ENCODE measurements around the gene COL4A6. TPM values are rescaled to one million over a fixed set of nuclear protein-coding genes. Genes with fewer than 3 reads are reported as not detected.

COL4A6 gene
- total and polyA plus RNA-seq, 2 of the 8 experiments (the other 6 are each of a cell fraction or from before 2014, with no cell fraction given), result 5.9 to 11.8 TPM

DNA sequence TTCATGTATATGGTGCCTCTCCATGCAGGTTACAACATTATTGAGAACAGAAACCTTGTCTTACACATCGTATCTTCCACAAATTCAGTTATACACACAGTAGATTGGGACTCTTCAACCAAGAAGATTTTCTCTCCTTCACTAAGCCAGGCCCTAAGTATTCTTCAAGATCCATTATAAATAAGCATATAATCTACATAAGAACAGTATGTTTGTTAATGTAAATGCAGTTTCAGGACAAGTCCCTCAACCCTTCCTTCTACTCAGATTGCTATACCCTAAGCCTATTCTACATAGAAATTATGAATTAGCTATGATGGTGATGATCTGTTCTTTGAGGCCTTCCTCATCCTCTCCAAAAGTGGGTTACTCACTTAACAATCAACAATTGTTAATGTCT, 41.2 kb downstream of the COL4A6 start (continued):
- TF ChIP-seq, protein P1, sequence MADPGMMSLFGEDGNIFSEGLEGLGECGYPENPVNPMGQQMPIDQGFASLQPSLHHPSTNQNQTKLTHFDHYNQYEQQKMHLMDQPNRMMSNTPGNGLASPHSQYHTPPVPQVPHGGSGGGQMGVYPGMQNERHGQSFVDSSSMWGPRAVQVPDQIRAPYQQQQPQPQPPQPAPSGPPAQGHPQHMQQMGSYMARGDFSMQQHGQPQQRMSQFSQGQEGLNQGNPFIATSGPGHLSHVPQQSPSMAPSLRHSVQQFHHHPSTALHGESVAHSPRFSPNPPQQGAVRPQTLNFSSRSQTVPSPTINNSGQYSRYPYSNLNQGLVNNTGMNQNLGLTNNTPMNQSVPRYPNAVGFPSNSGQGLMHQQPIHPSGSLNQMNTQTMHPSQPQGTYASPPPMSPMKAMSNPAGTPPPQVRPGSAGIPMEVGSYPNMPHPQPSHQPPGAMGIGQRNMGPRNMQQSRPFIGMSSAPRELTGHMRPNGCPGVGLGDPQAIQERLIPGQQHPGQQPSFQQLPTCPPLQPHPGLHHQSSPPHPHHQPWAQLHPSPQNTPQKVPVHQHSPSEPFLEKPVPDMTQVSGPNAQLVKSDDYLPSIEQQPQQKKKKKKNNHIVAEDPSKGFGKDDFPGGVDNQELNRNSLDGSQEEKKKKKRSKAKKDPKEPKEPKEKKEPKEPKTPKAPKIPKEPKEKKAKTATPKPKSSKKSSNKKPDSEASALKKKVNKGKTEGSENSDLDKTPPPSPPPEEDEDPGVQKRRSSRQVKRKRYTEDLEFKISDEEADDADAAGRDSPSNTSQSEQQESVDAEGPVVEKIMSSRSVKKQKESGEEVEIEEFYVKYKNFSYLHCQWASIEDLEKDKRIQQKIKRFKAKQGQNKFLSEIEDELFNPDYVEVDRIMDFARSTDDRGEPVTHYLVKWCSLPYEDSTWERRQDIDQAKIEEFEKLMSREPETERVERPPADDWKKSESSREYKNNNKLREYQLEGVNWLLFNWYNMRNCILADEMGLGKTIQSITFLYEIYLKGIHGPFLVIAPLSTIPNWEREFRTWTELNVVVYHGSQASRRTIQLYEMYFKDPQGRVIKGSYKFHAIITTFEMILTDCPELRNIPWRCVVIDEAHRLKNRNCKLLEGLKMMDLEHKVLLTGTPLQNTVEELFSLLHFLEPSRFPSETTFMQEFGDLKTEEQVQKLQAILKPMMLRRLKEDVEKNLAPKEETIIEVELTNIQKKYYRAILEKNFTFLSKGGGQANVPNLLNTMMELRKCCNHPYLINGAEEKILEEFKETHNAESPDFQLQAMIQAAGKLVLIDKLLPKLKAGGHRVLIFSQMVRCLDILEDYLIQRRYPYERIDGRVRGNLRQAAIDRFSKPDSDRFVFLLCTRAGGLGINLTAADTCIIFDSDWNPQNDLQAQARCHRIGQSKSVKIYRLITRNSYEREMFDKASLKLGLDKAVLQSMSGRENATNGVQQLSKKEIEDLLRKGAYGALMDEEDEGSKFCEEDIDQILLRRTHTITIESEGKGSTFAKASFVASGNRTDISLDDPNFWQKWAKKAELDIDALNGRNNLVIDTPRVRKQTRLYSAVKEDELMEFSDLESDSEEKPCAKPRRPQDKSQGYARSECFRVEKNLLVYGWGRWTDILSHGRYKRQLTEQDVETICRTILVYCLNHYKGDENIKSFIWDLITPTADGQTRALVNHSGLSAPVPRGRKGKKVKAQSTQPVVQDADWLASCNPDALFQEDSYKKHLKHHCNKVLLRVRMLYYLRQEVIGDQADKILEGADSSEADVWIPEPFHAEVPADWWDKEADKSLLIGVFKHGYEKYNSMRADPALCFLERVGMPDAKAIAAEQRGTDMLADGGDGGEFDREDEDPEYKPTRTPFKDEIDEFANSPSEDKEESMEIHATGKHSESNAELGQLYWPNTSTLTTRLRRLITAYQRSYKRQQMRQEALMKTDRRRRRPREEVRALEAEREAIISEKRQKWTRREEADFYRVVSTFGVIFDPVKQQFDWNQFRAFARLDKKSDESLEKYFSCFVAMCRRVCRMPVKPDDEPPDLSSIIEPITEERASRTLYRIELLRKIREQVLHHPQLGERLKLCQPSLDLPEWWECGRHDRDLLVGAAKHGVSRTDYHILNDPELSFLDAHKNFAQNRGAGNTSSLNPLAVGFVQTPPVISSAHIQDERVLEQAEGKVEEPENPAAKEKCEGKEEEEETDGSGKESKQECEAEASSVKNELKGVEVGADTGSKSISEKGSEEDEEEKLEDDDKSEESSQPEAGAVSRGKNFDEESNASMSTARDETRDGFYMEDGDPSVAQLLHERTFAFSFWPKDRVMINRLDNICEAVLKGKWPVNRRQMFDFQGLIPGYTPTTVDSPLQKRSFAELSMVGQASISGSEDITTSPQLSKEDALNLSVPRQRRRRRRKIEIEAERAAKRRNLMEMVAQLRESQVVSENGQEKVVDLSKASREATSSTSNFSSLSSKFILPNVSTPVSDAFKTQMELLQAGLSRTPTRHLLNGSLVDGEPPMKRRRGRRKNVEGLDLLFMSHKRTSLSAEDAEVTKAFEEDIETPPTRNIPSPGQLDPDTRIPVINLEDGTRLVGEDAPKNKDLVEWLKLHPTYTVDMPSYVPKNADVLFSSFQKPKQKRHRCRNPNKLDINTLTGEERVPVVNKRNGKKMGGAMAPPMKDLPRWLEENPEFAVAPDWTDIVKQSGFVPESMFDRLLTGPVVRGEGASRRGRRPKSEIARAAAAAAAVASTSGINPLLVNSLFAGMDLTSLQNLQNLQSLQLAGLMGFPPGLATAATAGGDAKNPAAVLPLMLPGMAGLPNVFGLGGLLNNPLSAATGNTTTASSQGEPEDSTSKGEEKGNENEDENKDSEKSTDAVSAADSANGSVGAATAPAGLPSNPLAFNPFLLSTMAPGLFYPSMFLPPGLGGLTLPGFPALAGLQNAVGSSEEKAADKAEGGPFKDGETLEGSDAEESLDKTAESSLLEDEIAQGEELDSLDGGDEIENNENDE (IDR thresholded peaks at IDR 0.05; ENCODE audit: insufficient replicate concordance, low read length), result no peak
- TF ChIP-seq CREB1 (IDR thresholded peaks at IDR 0.05), result no peak
- TF ChIP-seq POU5F1 (IDR thresholded peaks at IDR 0.05; ENCODE audit: low read depth, low read length), result no peak
- no peak for TF ChIP-seq TAF7 (optimal IDR thresholded peaks at IDR 0.05; ENCODE audit: borderline replicate concordance, low read depth, low read length)
- TF ChIP-seq BCL11A (IDR thresholded peaks at IDR 0.05; ENCODE audit: low read depth in 2 of 2, low read length in 2 of 2), result no peak
- TF ChIP-seq SP1 (IDR thresholded peaks at IDR 0.05; ENCODE audit: low read depth, low read length), result no peak
- TF ChIP-seq TEAD4 (IDR thresholded peaks at IDR 0.05; ENCODE audit: low read depth, low read length), result no peak
- no peak for TF ChIP-seq SIRT6 (IDR thresholded peaks at IDR 0.05; ENCODE audit: low read length)

Measured in H1 (cell line).